Panc1 (cell line): ENCODE results near the gene SLC30A3.

Experiments
- CTCF ChIP-seq: fragments of 450-650 bp; IDR thresholded peaks from 2 replicates; pipeline ENCODE4 v1.5.1; 2017; ENCODE audit warnings: mild to moderate bottlenecking
- POLR2AphosphoS5 ChIP-seq: IDR thresholded peaks from 2 replicates; pipeline ENCODE4 v1.6.1; 2012; ENCODE audit warnings: mild to moderate bottlenecking, low read depth, low read length, moderate library complexity

- no peak for TF ChIP-seq CTCF
- no peak for TF ChIP-seq POLR2AphosphoS5
Measured at GRCh38 chr2:27280826-27281225, 18.0 kb upstream of the SLC30A3 start.
